Neural cell (in vitro differentiated cells): ENCODE data around the gene PRKCA. TPM values are rescaled to one million over a fixed set of nuclear protein-coding genes. Genes with fewer than 3 reads are reported as not detected.

Source experiments
- H2AFZ ChIP-seq: fragments of 200-600, 300-800 bp; sonication (generic), shearing (Covaris generic); 2 replicates; pipeline ENCODE4 v1.6.0; 2014; ENCODE audit warnings: low read depth, mild to moderate bottlenecking, antibody characterized with exemption, low read length, moderate library complexity
- H3F3A ChIP-seq: fragments of 200-600 bp; shearing (Covaris generic); 2 replicates; pipeline ENCODE4 v1.6.1; 2016; ENCODE audit warnings: mild to moderate bottlenecking, moderate library complexity, mixed read lengths, antibody characterized with exemption, low read length; ENCODE audit not compliant: insufficient read depth, poor library complexity, severe bottlenecking
- H3K27ac ChIP-seq: fragments of 200-600, 300-800 bp; sonication (generic), shearing (Covaris generic); 2 replicates; pipeline ENCODE4 v1.5.1; 2014; ENCODE audit warnings: mild to moderate bottlenecking, low read length, moderate library complexity
- H3K27me3 ChIP-seq: fragments of 300-800, 200-600 bp; sonication (generic), shearing (Covaris generic); 2 replicates; pipeline ENCODE4 v1.6.0; 2014; ENCODE audit warnings: mild to moderate bottlenecking, low read depth, low read length, moderate library complexity; ENCODE audit not compliant: insufficient read depth
- H3K36me3 ChIP-seq: fragments of 300-800, 200-600 bp; sonication (generic), shearing (Covaris generic); 2 replicates; pipeline ENCODE4 v1.5.1; 2014; ENCODE audit warnings: mild to moderate bottlenecking, antibody characterized with exemption, low read length, moderate library complexity; ENCODE audit not compliant: insufficient read depth
- H3K4me2 ChIP-seq: fragments of 300-800, 200-600 bp; sonication (generic), shearing (Covaris generic); 2 replicates; pipeline ENCODE4 v1.6.0; 2014; ENCODE audit warnings: mild to moderate bottlenecking, low read length
- H3K4me3 ChIP-seq: fragments of 300-800, 200-600 bp; sonication (generic), shearing (Covaris generic); 2 replicates; pipeline ENCODE4 v1.5.1; 2014; ENCODE audit warnings: mild to moderate bottlenecking, low read length, moderate library complexity
- H3K79me2 ChIP-seq: fragments of 200-600 bp; shearing (Covaris generic); replicated peaks from 2 replicates; pipeline ENCODE4 v1.6.0; 2014; ENCODE audit warnings: mild to moderate bottlenecking, low read length, moderate library complexity; ENCODE audit not compliant: insufficient read depth
- H3K9ac ChIP-seq: fragments of 300-800, 200-600 bp; sonication (generic), shearing (Covaris generic); 2 replicates; pipeline ENCODE4 v1.6.1; 2016; ENCODE audit warnings: mild to moderate bottlenecking, low read length, mixed read lengths
- H3K9me2 ChIP-seq: fragments of 200-600 bp; shearing (Covaris generic); 2 replicates; pipeline ENCODE4 v1.6.1; 2016; ENCODE audit warnings: mild to moderate bottlenecking, low read length, mixed read lengths; ENCODE audit not compliant: insufficient read depth
- H3K9me3 ChIP-seq: fragments of 200-600, 300-800 bp; sonication (generic), shearing (Covaris generic); 2 replicates; pipeline ENCODE4 v1.6.1; 2016; ENCODE audit warnings: mild to moderate bottlenecking, mixed run types, low read length, moderate library complexity, mixed read lengths
- H4K20me1 ChIP-seq: fragments of 200-600 bp; shearing (Covaris generic); 2 replicates; pipeline ENCODE4 v1.6.1; 2016; ENCODE audit warnings: mild to moderate bottlenecking, mixed run types; ENCODE audit not compliant: insufficient read depth
- CTCF ChIP-seq: fragments of 450-650 bp; IDR thresholded peaks from 2 replicates; pipeline ENCODE4 v1.5.1; 2014; ENCODE audit warnings: antibody characterized with exemption, mild to moderate bottlenecking, moderate library complexity; ENCODE audit not compliant: poor library complexity, severe bottlenecking
- EP300 ChIP-seq: fragments of 450-650 bp; conservative IDR thresholded peaks from 2 replicates; pipeline ENCODE4 v1.6.1; 2014; ENCODE audit warnings: antibody characterized with exemption, mild to moderate bottlenecking, moderate library complexity; ENCODE audit not compliant: poor library complexity, severe bottlenecking
- EZH2 ChIP-seq: fragments of 200-600, 300-800 bp; shearing (Covaris generic), sonication (generic); IDR thresholded peaks from 2 replicates; pipeline ENCODE4 v1.6.1; 2014; ENCODE audit warnings: antibody characterized with exemption, low read length, borderline replicate concordance, mild to moderate bottlenecking; ENCODE audit not compliant: insufficient read depth, poor library complexity, severe bottlenecking
- MXI1 ChIP-seq: fragments of 450-650 bp; conservative IDR thresholded peaks from 2 replicates; pipeline ENCODE4 v1.6.1; 2014; ENCODE audit warnings: antibody characterized with exemption, mild to moderate bottlenecking; ENCODE audit not compliant: poor library complexity, severe bottlenecking
- POLR2AphosphoS5 ChIP-seq: IDR thresholded peaks from 2 replicates; pipeline ENCODE4 v1.6.1; 2012
- RAD21 ChIP-seq: fragments of 450-650 bp; conservative IDR thresholded peaks from 2 replicates; pipeline ENCODE4 v1.6.1; 2014; ENCODE audit warnings: antibody characterized with exemption, mild to moderate bottlenecking, moderate library complexity
- REST ChIP-seq: IDR thresholded peaks from 2 replicates; pipeline ENCODE4 v1.6.1; 2012; ENCODE audit warnings: borderline replicate concordance
- SMC3 ChIP-seq: fragments of 450-650 bp; conservative IDR thresholded peaks from 2 replicates; pipeline ENCODE4 v1.6.1; 2014; ENCODE audit warnings: antibody characterized with exemption, mild to moderate bottlenecking, moderate library complexity; ENCODE audit not compliant: poor library complexity
- TAF1 ChIP-seq: IDR thresholded peaks from 2 replicates; pipeline ENCODE4 v1.6.1; 2012; ENCODE audit warnings: low read depth
- polyA plus RNA-seq: library from polyadenylated mRNA; depleted of rRNA; stranded (reverse); fragments of >200 nt; gene quantifications from 2 replicates; pipeline ENCODE4 v1.2.3, GENCODE V29; 2014

Gene PRKCA
- polyA plus RNA-seq, 1 donor from 2014 or later, result 5.9 TPM

GRCh38 chr17:66547151-66547865, 244.9 kb downstream of the PRKCA start:
- Histone ChIP-seq H3K9me2 (no peaks in the 10 kb centered on the region), H2AFZ (no peak overlapping the region), H3K27me3 (no peaks in the 10 kb centered on the region), H3K4me3 (no peak overlapping the region), H3K9me3 (no peaks in the 10 kb centered on the region), H3K4me2 (no peak overlapping the region), H3K9ac (no peak overlapping the region), H3K36me3 (no peaks in the 10 kb centered on the region), H4K20me1 (no peaks in the 10 kb centered on the region), H3F3A (no peaks in the 10 kb centered on the region), H3K27ac (no peak overlapping the region), H3K79me2 (no peaks in the 10 kb centered on the region)
- TF ChIP-seq EP300 (no peak), SMC3 (no peak), POLR2AphosphoS5 (no peak), EZH2 (no peak), RAD21 (no peak), REST (no peak), TAF1 (no peak), MXI1 (no peak), CTCF (no peak)

- TF ChIP-seq CTCF (no peak), EZH2 (no peak), REST (no peak), EP300 (no peak), MXI1 (no peak), SMC3 (no peak), POLR2AphosphoS5 (no peak), RAD21 (no peak), TAF1 (no peak)
- H3K9me2 ChIP-seq, result no peaks in the 10 kb centered on the region
- no peak overlapping the region for H3K9ac ChIP-seq
- no peak overlapping the region for H2AFZ ChIP-seq
- H3K4me3 ChIP-seq, result no peak overlapping the region
- H3K36me3 ChIP-seq, result no peaks in the 10 kb centered on the region
- H3F3A ChIP-seq, result no peaks in the 10 kb centered on the region
- no peaks in the 10 kb centered on the region for H3K79me2 ChIP-seq
- no peak overlapping the region for H3K4me2 ChIP-seq
- H3K27ac ChIP-seq, result no peak overlapping the region
- H3K9me3 ChIP-seq, result no peaks in the 10 kb centered on the region
- H3K27me3 ChIP-seq, result no peaks in the 10 kb centered on the region
- no peaks in the 10 kb centered on the region for H4K20me1 ChIP-seq
Measured at GRCh38 chr17:66548158-66548557, 245.7 kb downstream of the PRKCA start.
